Panc1 (cell line): ENCODE data around the gene KDM4B.

Experiments
- CTCF ChIP-seq: fragments of 450-650 bp; IDR thresholded peaks from 2 replicates; pipeline ENCODE4 v1.5.1; 2017; ENCODE audit warnings: mild to moderate bottlenecking
- POLR2AphosphoS5 ChIP-seq: IDR thresholded peaks from 2 replicates; pipeline ENCODE4 v1.6.1; 2012; ENCODE audit warnings: mild to moderate bottlenecking, low read depth, low read length, moderate library complexity
- REST ChIP-seq, 2 experiments: IDR thresholded peaks; 2 replicates each; pipeline ENCODE4 v1.6.1; 2011 to 2012; ENCODE audit warnings: low read depth in 2 of 2, control low read depth in 1 of 2, low read length in 1 of 2, mild to moderate bottlenecking in 1 of 2, moderate library complexity in 1 of 2; ENCODE audit not compliant: insufficient read depth in 1 of 2

DNA sequence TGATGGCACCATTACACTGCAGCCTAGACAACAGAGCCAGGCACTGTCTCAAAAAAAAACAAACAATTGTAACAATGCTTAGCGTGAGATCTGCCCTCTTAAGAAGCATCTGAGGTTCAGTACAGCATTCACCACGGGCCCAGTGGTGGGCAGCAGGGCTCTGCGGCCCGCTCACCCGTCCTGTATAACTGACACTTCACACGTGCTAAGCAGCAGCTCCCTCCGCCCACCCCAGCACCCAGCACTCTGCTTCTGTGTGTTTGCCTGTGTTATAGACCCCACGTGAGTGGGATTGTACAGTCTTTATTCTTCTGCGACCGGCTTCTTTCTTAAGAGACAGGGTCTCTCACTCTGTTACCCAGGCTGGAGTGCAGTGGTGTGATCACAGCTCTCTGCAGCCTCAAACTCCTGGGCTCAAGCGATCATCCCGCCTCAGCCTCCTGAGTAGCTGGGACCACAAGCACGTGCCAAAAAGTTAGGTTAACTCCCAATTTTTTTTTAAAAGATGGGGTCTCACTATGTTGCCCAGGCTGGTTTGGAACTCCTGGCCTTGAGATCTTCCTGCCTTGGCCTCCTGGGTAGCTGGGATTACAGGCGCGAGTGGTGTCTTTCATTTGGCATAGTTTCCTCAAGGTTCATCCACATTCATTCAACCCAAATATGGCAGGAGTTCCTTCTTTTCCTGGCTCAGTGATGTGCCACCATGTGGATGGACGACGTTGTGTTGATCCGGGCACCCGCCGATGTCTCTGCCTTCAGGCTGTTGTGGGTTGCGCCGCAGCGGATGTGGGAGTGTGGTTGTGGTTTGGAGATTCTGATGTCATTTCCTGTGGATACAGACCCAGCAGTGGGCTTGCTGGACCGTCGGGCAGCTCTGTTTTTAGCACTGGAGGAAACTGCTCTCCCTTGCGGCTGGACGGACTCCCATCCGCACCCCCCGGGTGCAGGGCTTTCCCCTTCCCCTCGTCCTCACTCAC, 170.0 kb downstream of the KDM4B start:
- TF ChIP-seq CTCF (no peak), POLR2AphosphoS5 (no peak), REST (IDR thresholded peaks at IDR 0.05; ENCODE audit: insufficient read depth in 1 of 2, low read depth in 2 of 2, low read length in 1 of 2) (no peak)
